HepG2 (cell line): Measurements from ENCODE around the gene SIRT7. TPM values are rescaled to one million over a fixed set of nuclear protein-coding genes. Genes with fewer than 3 reads are reported as not detected.

ENCODE experiments used
- ATAC-seq: fragments of 200-7000 bp; cut with Tn5 transposase; 3 replicates; pipeline ENCODE4 v1.9.1; 2020; ENCODE audit warnings: mild to moderate bottlenecking, moderate library complexity
- BruUV-seq: library from RNA; stranded (reverse); fragments of 400-500 nt; replicated peaks from 2 replicates; lab custom pipeline; 2021; lab: Mats Ljungman, UMichigan
- CTCF ChIA-PET: fragments of 300-600 bp; formaldehyde crosslinking; extraction: SDS; loops from one replicate; lab custom pipeline; 2021; ENCODE audit warnings: low total read pairs, inconsistent platforms, low intra/inter-chr PET ratio; lab: Yijun Ruan, JAX
- POLR2A ChIA-PET: fragments of 350-600 bp; sonication (Branson Sonifier 250); formaldehyde crosslinking; loops from one replicate; lab custom pipeline; 2020; ENCODE audit warnings: antibody characterized with exemption, inconsistent platforms; lab: Yijun Ruan, JAX
- DNase-seq: peaks from one replicate; pipeline ENCODE4 v3.0.0-alpha.2; 2015; ENCODE audit warnings: low spot score
- FAIRE-seq: peaks from 3 replicates; lab custom pipeline; 2011; peaks lifted over from hg19 to GRCh38; lab: Jason Lieb, UNC
- H2AFZ ChIP-seq: one replicate; pipeline ENCODE4 v1.6.1; 2011; ENCODE audit warnings: low read length, inconsistent platforms
- H3K27ac ChIP-seq: fragments of 300-600 bp; 3 replicates; pipeline ENCODE4 v1.8.0; 2011; ENCODE audit warnings: mixed run types, mild to moderate bottlenecking, mixed read lengths, low read length, inconsistent platforms; ENCODE audit not compliant: insufficient read depth; ENCODE audit errors: extremely low read length
- H3K27me3 ChIP-seq, 2 experiments: fragments of 200-600 bp in 1 of 2; 2 replicates in 1 of 2; 3 replicates in 1 of 2; pipeline versions ENCODE4 v1.6.0 to v1.8.0; 2011; ENCODE audit warnings: low read length in 2 of 2, mild to moderate bottlenecking in 2 of 2, moderate library complexity in 2 of 2, inconsistent platforms in 1 of 2; ENCODE audit not compliant: insufficient read depth in 2 of 2, control insufficient read depth in 1 of 2
- H3K36me3 ChIP-seq, 2 experiments: fragments of 200-600 bp in 1 of 2; replicated peaks in 1 of 2; 2 replicates in 1 of 2; 3 replicates in 1 of 2; pipeline versions ENCODE4 v1.5.1 to v1.8.0; 2011; ENCODE audit warnings: low read length in 2 of 2, inconsistent platforms in 1 of 2; ENCODE audit not compliant: insufficient read depth in 2 of 2, control insufficient read depth in 1 of 2
- H3K4me1 ChIP-seq: 2 replicates; pipeline ENCODE4 v1.5.1; 2012; ENCODE audit warnings: low read length, inconsistent platforms; ENCODE audit not compliant: insufficient read depth
- H3K4me2 ChIP-seq: 2 replicates; pipeline ENCODE4 v1.6.0; 2011; ENCODE audit warnings: low read depth, low read length, inconsistent platforms
- H3K4me3 ChIP-seq, 3 experiments: fragments of 200-600 bp in 1 of 3; sonication (generic), shearing (Covaris generic) in 1 of 3; replicated peaks in 1 of 3; 2 replicates each; pipeline ENCODE4 v1.5.1; 2011 to 2016; ENCODE audit warnings: low read length in 3 of 3, inconsistent platforms in 2 of 3, low read depth in 2 of 3, mild to moderate bottlenecking in 2 of 3, control low read depth in 1 of 3, mixed read lengths in 1 of 3; ENCODE audit not compliant: insufficient read depth in 1 of 3
- H3K79me2 ChIP-seq: one replicate; pipeline ENCODE4 v1.6.1; 2011; ENCODE audit warnings: low read length, inconsistent platforms; ENCODE audit not compliant: insufficient read depth
- H3K9ac ChIP-seq: 2 replicates; pipeline ENCODE4 v1.6.0; 2011; ENCODE audit warnings: mild to moderate bottlenecking, low read depth, low read length, inconsistent platforms; ENCODE audit not compliant: insufficient read depth
- H3K9me3 ChIP-seq: 2 replicates; pipeline ENCODE4 v1.5.1; 2012; ENCODE audit warnings: mild to moderate bottlenecking, low read length
- H4K20me1 ChIP-seq: 2 replicates; pipeline ENCODE4 v1.6.0; 2011; ENCODE audit warnings: inconsistent platforms, mild to moderate bottlenecking, low read length, moderate library complexity; ENCODE audit not compliant: insufficient read depth
- AGO2 ChIP-seq: fragments of 200-400 bp; formaldehyde crosslinking; optimal IDR thresholded peaks from 2 replicates; pipeline ENCODE3; 2017; ENCODE audit warnings: mild to moderate bottlenecking, low read depth, low read length, moderate library complexity
- BRD4 ChIP-seq: sonication (generic); formaldehyde crosslinking; IDR thresholded peaks from 2 replicates; pipeline ENCODE4 v1.4.0; 2020; ENCODE audit warnings: missing genetic modification reagents
- FOXA1 ChIP-seq, 2 experiments: fragments of 450-650 bp in 1 of 2; sonication (generic) in 1 of 2; formaldehyde crosslinking in 1 of 2; IDR thresholded peaks; 2 replicates each; pipeline versions ENCODE4 v1.4.0 to v1.6.1; 2016 to 2020; ENCODE audit warnings: missing genetic modification reagents in 1 of 2
- GABPA ChIP-seq, 2 experiments: IDR thresholded peaks; 2 replicates each; pipeline ENCODE4 v1.6.1; 2011 to 2016; ENCODE audit warnings: low read depth in 2 of 2, low read length in 1 of 2, missing biosample characterization in 1 of 2, missing genetic modification characterization in 1 of 2
- HNRNPK ChIP-seq: fragments of 200-400 bp; formaldehyde crosslinking; IDR thresholded peaks from 2 replicates; pipeline ENCODE4 v1.6.1; 2018; ENCODE audit warnings: low read length, low read depth, moderate library complexity, mild to moderate bottlenecking; ENCODE audit not compliant: poor library complexity, severe bottlenecking
- NFE2L1 ChIP-seq: sonication (generic); formaldehyde crosslinking; IDR thresholded peaks from 2 replicates; pipeline ENCODE4 v1.4.0; 2020; ENCODE audit warnings: missing genetic modification reagents, mild to moderate bottlenecking, borderline replicate concordance
- NR2F6 ChIP-seq, 2 experiments: IDR thresholded peaks; 2 replicates each; pipeline ENCODE4 v1.6.1; 2016; ENCODE audit warnings: antibody characterized with exemption in 1 of 2, mild to moderate bottlenecking in 1 of 2
- PCBP1 ChIP-seq: fragments of 200-400 bp; formaldehyde crosslinking; IDR thresholded peaks from 2 replicates; pipeline ENCODE4 v1.6.1; 2017; ENCODE audit warnings: mild to moderate bottlenecking, low read depth, low read length, borderline replicate concordance
- PHF21A ChIP-seq: sonication (generic); formaldehyde crosslinking; IDR thresholded peaks from 2 replicates; pipeline ENCODE4 v1.5.0; 2020; ENCODE audit warnings: mild to moderate bottlenecking, missing genetic modification reagents
- POLR2G ChIP-seq: fragments of 200-400 bp; formaldehyde crosslinking; IDR thresholded peaks from 2 replicates; pipeline ENCODE4 v1.6.1; 2018; ENCODE audit warnings: mild to moderate bottlenecking, low read depth, low read length, moderate library complexity
- SNAPC2 ChIP-seq: sonication (generic); formaldehyde crosslinking; IDR thresholded peaks from 2 replicates; pipeline ENCODE4 v1.8.1; 2022; ENCODE audit warnings: mild to moderate bottlenecking, missing genetic modification reagents
- SPEN ChIP-seq: sonication (generic); formaldehyde crosslinking; IDR thresholded peaks from 2 replicates; pipeline ENCODE4 v1.5.1; 2020; ENCODE audit warnings: low read depth, mild to moderate bottlenecking, missing genetic modification reagents
- SSRP1 ChIP-seq: IDR thresholded peaks from 2 replicates; pipeline ENCODE4 v1.6.1; 2016; ENCODE audit warnings: control low read depth
- TFDP1 ChIP-seq: IDR thresholded peaks from 2 replicates; pipeline ENCODE4 v1.6.1; 2016; ENCODE audit warnings: missing compliant biosample characterization, missing genetic modification reagents, borderline replicate concordance
- ZNF550 ChIP-seq: sonication (generic); formaldehyde crosslinking; IDR thresholded peaks from 2 replicates; pipeline ENCODE4 v1.4.0; 2020; ENCODE audit warnings: mild to moderate bottlenecking, missing genetic modification reagents, borderline replicate concordance
- ZNF567 ChIP-seq: sonication (generic); formaldehyde crosslinking; IDR thresholded peaks from 2 replicates; pipeline ENCODE4 v1.8.1; 2023; ENCODE audit warnings: mild to moderate bottlenecking, missing genetic modification reagents, borderline replicate concordance
- ZNF576 ChIP-seq: sonication (generic); formaldehyde crosslinking; IDR thresholded peaks from 2 replicates; pipeline ENCODE4 v1.4.0; 2020; ENCODE audit warnings: mild to moderate bottlenecking, missing genetic modification reagents
- ZNF674 ChIP-seq: sonication (generic); formaldehyde crosslinking; IDR thresholded peaks from 2 replicates; pipeline ENCODE4 v1.5.0; 2020; ENCODE audit warnings: low read depth, mild to moderate bottlenecking, missing genetic modification reagents
- ZNF691 ChIP-seq: sonication (generic); formaldehyde crosslinking; IDR thresholded peaks from 2 replicates; pipeline ENCODE4 v1.4.0; 2020; ENCODE audit warnings: missing genetic modification reagents, low read depth, mild to moderate bottlenecking, borderline replicate concordance
- ZNF776 ChIP-seq: sonication (generic); formaldehyde crosslinking; IDR thresholded peaks from 2 replicates; pipeline ENCODE4 v1.4.0; 2020; ENCODE audit warnings: mild to moderate bottlenecking, missing genetic modification reagents
- ZNF850 ChIP-seq: sonication (generic); formaldehyde crosslinking; conservative IDR thresholded peaks from 2 replicates; pipeline ENCODE4 v1.9.0; 2021; ENCODE audit warnings: mild to moderate bottlenecking, missing genetic modification reagents
- ZNF891 ChIP-seq: sonication (generic); formaldehyde crosslinking; IDR thresholded peaks from 2 replicates; pipeline ENCODE4 v1.5.0; 2020; ENCODE audit warnings: mild to moderate bottlenecking, missing genetic modification reagents
- WGBS: methylation state at CpG from one replicate; pipeline ENCODE4 v1.1.6; 2017; ENCODE audit warnings: low lambda C conversion rate; 5-methylcytosine and 5-hydroxymethylcytosine counted together
- in situ Hi-C: cut with HindIII; loops from 2 replicates; pipeline ENCODE4 v1.10.0; 2017; ENCODE audit warnings: low pct_unique_long_range_greater_than_20kb; ENCODE audit not compliant: extremely low pct_ligation_motif_present
- intact Hi-C: fragments of 100-400 bp; cut with micrococcal nuclease; formaldehyde crosslinking; loops from one replicate; pipeline ENCODE4 v1.10.0; 2022; ENCODE audit not compliant: unreplicated experiment
- polyA plus RNA-seq, 8 experiments: library from polyadenylated mRNA; depleted of rRNA in 3 of 8; stranded (reverse) in 7 of 8; unstranded in 1 of 8; fragments of >200 nt; fragmentation: Illumina TruSeq in 4 of 8; extraction: Trizol in 4 of 8; gene quantifications; 2 replicates each; pipeline versions ENCODE4 v1.2.1 to v1.2.3, GENCODE V29; 2011 to 2016; ENCODE audit warnings: low read depth in 4 of 8, missing spikeins in 1 of 8, mixed read lengths in 1 of 8; ENCODE audit not compliant: insufficient read depth in 1 of 8
- total RNA-seq, 5 experiments: library from RNA; depleted of rRNA; stranded (reverse); fragments of >200 nt; fragmentation: Illumina TruSeq; extraction: Trizol; gene quantifications; 2 replicates each; pipeline ENCODE4 v1.2.3, GENCODE V29; 2016; ENCODE audit warnings: low read depth in 1 of 5

SIRT7 gene
- total and polyA plus RNA-seq, 2 of the 13 experiments (the other 11 are each of a cell fraction or from before 2014, with no cell fraction given) = 8.3 to 24.8 TPM

- Histone ChIP-seq H2AFZ (no peak overlapping the region), H3K36me3 (peaks cover 33 to 57% of the 10 kb centered on the region in 2 experiments), H3K4me2 (peak overlapping the region; percentile 99), H3K27me3 (no peaks in the 10 kb centered on the region; a peak in 1 of 5 replicates), H3K4me1 (peaks cover 67% of the 10 kb centered on the region), H3K9me3 (no peaks in the 10 kb centered on the region), H4K20me1 (peaks cover 23% of the 10 kb centered on the region), H3K4me3 (peak overlapping the region; percentile 95 to 97 (median 96)), H3K27ac (peak overlapping the region; percentile 86), H3K79me2 (peaks cover 53% of the 10 kb centered on the region), H3K9ac (peak overlapping the region; percentile 99)
- POLR2A ChIA-PET = interaction anchor here (0.6 to 9.7 kb wide), 4 partner anchors 37 to 85 kb away, joined by 3 to 136 read pairs (median 32); partner anchors contain the start of genes CENPX and LRRC45
- intact Hi-C loops = loop anchor here (1.0 kb wide), 1 partner anchor 63 kb away; no protein-coding TSS in a partner anchor
- in situ Hi-C loops = loop anchor here (5.0 kb wide), 2 partner anchors 39 to 64 kb away; partner anchors contain the start of genes CENPX and LRRC45
- no peak for FAIRE-seq
- BruUV-seq = no TSS peak
- no peak for DNase-seq
- ATAC-seq = no peak
- WGBS = 94% methylated on average over 16 of the region's 19 CpGs
- CTCF ChIA-PET = interaction anchor here (3.6 to 4.7 kb wide), 4 partner anchors 34 to 62 kb away, joined by 25 to 181 read pairs (median 53); partner anchors contain the start of genes CENPX and LRRC45
- no peak for TF ChIP-seq ZNF776 (CRISPR knock-in tag)
- no peak for TF ChIP-seq NFE2L1 (CRISPR knock-in tag)
- no peak for TF ChIP-seq GABPA (IDR thresholded peaks at IDR 0.05; ENCODE audit: low read depth, low read length)
- TF ChIP-seq GABPA (CRISPR knock-in tag; IDR thresholded peaks at IDR 0.05; ENCODE audit: low read depth) = no peak
- TF ChIP-seq ZNF567 = no peak
- TF ChIP-seq HNRNPK = peak; percentile 64
- peak; percentile 93 for TF ChIP-seq AGO2
- TF ChIP-seq TFDP1 (CRISPR knock-in tag) = no peak
- no peak for TF ChIP-seq ZNF674 (CRISPR knock-in tag)
- TF ChIP-seq POLR2G = 0 out of 2 replicates have a peak, but pooled peaks have one; percentile 7
- no peak for TF ChIP-seq BRD4 (CRISPR knock-in tag)
- no peak for TF ChIP-seq ZNF850 (CRISPR knock-in tag)
- TF ChIP-seq SNAPC2 (CRISPR knock-in tag) = no peak
- TF ChIP-seq NR2F6 (IDR thresholded peaks at IDR 0.05) = no peak
- TF ChIP-seq NR2F6 (CRISPR knock-in tag; IDR thresholded peaks at IDR 0.05) = no peak
- TF ChIP-seq SSRP1 = peak; percentile 67; the same call in 1 of the 2 replicates
- TF ChIP-seq PCBP1 = peak; percentile 82; the same call in 1 of the 2 replicates
- TF ChIP-seq FOXA1 (IDR thresholded peaks at IDR 0.05) = no peak
- TF ChIP-seq FOXA1 (CRISPR knock-in tag; IDR thresholded peaks at IDR 0.05) = no peak
- TF ChIP-seq ZNF550 (CRISPR knock-in tag) = no peak
- TF ChIP-seq ZNF891 (CRISPR knock-in tag) = no peak
- TF ChIP-seq ZNF576 (CRISPR knock-in tag) = no peak
- TF ChIP-seq SPEN (CRISPR knock-in tag) = no peak
- 0 out of 2 replicates have a peak, but pooled peaks have one; percentile 4 for TF ChIP-seq ZNF691 (CRISPR knock-in tag)
- no peak for TF ChIP-seq PHF21A (CRISPR knock-in tag)
Measured at GRCh38 chr17:81957691-81958432, 39.9 kb upstream of the SIRT7 start.
